ENCODE measurements around the gene LRRC4C.

- TF ChIP-seq CTCF (IDR thresholded peaks at IDR 0.05) (no peak), POLR2A (IDR thresholded peaks at IDR 0.05) (no peak)
Observed at GRCh38 chr11:40924915-40925314, 534.5 kb downstream of the LRRC4C start.
